Keratinocyte (primary cell): ENCODE measurements around the gene SMTN.

Experiments used
- EZH2 ChIP-seq: IDR thresholded peaks from one replicate; pipeline ENCODE4 v1.6.1; 2012; ENCODE audit warnings: inconsistent platforms, mild to moderate bottlenecking, low read length, moderate library complexity
- TF ChIP-seq, protein P1 (sequence below), 3 experiments: IDR thresholded peaks in 1 of 3; conservative IDR thresholded peaks in 1 of 3; optimal IDR thresholded peaks in 1 of 3; 2 replicates in 2 of 3; 3 replicates in 1 of 3; pipeline versions ENCODE3 to v1.5.1; 2011; ENCODE audit warnings: low read length in 3 of 3, mild to moderate bottlenecking in 3 of 3, moderate library complexity in 2 of 3, control low read depth in 1 of 3, inconsistent platforms in 1 of 3; ENCODE audit not compliant: insufficient read depth in 2 of 3; ENCODE audit errors: extremely low read depth in 1 of 3

DNA sequence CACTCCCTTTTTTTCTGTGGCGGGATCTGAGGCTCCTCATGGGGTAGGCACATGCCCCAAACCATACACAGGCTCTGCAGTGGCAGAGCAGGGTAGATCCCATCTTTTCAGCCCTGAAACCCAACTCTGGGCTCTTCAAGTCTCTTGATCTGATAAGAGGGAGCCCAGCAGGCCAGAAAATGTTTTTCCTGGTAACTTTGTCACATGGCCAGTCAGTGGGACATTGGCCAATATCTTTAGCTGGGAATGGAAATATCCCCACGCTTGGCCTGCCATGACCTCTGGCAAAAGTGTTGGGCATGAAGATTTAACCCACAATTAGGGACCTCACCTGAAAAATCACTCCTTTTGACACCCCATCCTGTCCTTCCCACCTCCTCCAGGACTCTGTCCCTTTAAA lies 49.8 kb downstream of the SMTN start:
- TF ChIP-seq, protein P1, sequence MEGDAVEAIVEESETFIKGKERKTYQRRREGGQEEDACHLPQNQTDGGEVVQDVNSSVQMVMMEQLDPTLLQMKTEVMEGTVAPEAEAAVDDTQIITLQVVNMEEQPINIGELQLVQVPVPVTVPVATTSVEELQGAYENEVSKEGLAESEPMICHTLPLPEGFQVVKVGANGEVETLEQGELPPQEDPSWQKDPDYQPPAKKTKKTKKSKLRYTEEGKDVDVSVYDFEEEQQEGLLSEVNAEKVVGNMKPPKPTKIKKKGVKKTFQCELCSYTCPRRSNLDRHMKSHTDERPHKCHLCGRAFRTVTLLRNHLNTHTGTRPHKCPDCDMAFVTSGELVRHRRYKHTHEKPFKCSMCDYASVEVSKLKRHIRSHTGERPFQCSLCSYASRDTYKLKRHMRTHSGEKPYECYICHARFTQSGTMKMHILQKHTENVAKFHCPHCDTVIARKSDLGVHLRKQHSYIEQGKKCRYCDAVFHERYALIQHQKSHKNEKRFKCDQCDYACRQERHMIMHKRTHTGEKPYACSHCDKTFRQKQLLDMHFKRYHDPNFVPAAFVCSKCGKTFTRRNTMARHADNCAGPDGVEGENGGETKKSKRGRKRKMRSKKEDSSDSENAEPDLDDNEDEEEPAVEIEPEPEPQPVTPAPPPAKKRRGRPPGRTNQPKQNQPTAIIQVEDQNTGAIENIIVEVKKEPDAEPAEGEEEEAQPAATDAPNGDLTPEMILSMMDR (optimal IDR thresholded peaks at IDR 0.05 in 1 of 3, IDR thresholded peaks at IDR 0.05 in 1 of 3, conservative IDR thresholded peaks at IDR 0.05 in 1 of 3; ENCODE audit: extremely low read depth in 1 of 3, insufficient read depth in 2 of 3, low read length in 3 of 3): no peak
- TF ChIP-seq EZH2: no peak
